Natural killer cell treated with Interleukin-12 subunit alpha and Interleukin-12 subunit beta and Interleukin-15 and Interleukin-18, amount 100 ng/mL, for 72 hours (primary cell): ENCODE data around the gene PHLDB1. TPM values are rescaled to one million over a fixed set of nuclear protein-coding genes. Genes with fewer than 3 reads are reported as not detected.

Experiments used
- ATAC-seq, 2 donors: fragments of 150-1000 bp; cut with Tn5 transposase in 1 of 2; sonication (Bioruptor Pico), chemical (Tn5 transposase) in 1 of 2; 2 replicates each; pipeline ENCODE4 v1.10.0; 2021
- DNase-seq: peaks from one replicate; pipeline ENCODE4 v3.0.0; 2022; ENCODE audit warnings: low spot score
- H3K27ac Mint-ChIP-seq, 2 donors: 1 replicate in 1 of 2; 2 replicates in 1 of 2; pipeline ENCODE4 v1.8.0; 2022; ENCODE audit warnings: mixed read lengths in 2 of 2, mild to moderate bottlenecking in 1 of 2, moderate library complexity in 1 of 2
- H3K27me3 Mint-ChIP-seq, 2 donors: 1 replicate in 1 of 2; 2 replicates in 1 of 2; pipeline ENCODE4 v1.8.0; 2022; ENCODE audit warnings: mixed read lengths in 2 of 2
- H3K36me3 Mint-ChIP-seq: one replicate; pipeline ENCODE4 v1.8.0; 2022; ENCODE audit warnings: mixed read lengths
- H3K4me1 Mint-ChIP-seq, 2 donors: 1 replicate in 1 of 2; 2 replicates in 1 of 2; pipeline ENCODE4 v1.8.0; 2022; ENCODE audit warnings: low read depth in 2 of 2, mixed read lengths in 2 of 2, mild to moderate bottlenecking in 1 of 2
- H3K4me3 Mint-ChIP-seq: one replicate; pipeline ENCODE4 v1.8.0; 2022; ENCODE audit warnings: mixed read lengths
- H3K9me3 Mint-ChIP-seq: 2 replicates; pipeline ENCODE4 v1.8.0; 2022; ENCODE audit warnings: mixed read lengths
- total RNA-seq, 2 donors: library from RNA; stranded (reverse); gene quantifications; one replicate each; pipeline ENCODE4 v1.2.3, GENCODE V29; 2022

The PHLDB1 gene
- total RNA-seq, 2 donors from 2014 or later: 0.98 to 2.6 TPM

DNA sequence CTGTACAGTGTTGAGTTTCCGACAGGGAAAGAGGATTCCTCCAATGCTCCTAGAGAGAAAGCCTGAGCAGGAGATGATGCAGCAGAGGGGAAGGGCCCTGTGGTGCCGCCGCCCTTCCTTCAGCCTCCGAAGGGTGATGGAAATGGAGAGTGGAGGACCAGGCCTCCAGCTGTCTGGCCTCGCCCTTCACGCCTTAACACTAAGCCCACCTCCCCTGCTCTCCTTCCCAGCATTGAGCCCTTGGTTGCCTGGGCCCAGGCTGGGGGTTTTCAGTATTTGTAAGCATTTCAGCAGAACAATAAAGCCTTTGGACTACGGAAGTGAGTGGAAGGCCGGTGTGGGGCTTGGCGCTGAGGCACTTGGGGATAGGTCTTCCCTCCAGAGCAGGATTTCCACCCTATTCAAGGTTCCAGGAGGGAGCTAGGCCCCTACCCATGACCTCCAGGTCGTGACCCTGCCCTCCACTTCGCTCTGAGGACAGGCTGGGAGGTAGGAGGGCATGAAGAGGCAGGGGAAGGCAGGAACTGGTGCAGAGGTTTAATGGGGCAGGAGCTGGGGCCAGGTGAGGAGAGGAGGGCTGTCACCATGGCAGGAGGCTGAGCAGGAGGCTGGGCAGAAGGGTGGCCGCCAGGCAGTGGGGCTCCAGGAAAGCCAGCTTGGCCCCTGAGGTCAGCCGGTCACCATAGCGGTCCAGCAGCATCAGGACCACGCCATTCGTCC is 50.5 kb downstream of the PHLDB1 start:
- H3K9me3 Mint-ChIP-seq: no peaks in the 10 kb centered on the region
- no peaks in the 10 kb centered on the region for H3K27me3 Mint-ChIP-seq
- ATAC-seq (no peak), DNase-seq (peak; percentile 49)
- no peak overlapping the region for H3K4me3 Mint-ChIP-seq
- H3K27ac Mint-ChIP-seq: no peak overlapping the region
- H3K36me3 Mint-ChIP-seq: no peaks in the 10 kb centered on the region
- H3K4me1 Mint-ChIP-seq: peaks cover 0 to 5% of the 10 kb centered on the region in 2 donors

DNA sequence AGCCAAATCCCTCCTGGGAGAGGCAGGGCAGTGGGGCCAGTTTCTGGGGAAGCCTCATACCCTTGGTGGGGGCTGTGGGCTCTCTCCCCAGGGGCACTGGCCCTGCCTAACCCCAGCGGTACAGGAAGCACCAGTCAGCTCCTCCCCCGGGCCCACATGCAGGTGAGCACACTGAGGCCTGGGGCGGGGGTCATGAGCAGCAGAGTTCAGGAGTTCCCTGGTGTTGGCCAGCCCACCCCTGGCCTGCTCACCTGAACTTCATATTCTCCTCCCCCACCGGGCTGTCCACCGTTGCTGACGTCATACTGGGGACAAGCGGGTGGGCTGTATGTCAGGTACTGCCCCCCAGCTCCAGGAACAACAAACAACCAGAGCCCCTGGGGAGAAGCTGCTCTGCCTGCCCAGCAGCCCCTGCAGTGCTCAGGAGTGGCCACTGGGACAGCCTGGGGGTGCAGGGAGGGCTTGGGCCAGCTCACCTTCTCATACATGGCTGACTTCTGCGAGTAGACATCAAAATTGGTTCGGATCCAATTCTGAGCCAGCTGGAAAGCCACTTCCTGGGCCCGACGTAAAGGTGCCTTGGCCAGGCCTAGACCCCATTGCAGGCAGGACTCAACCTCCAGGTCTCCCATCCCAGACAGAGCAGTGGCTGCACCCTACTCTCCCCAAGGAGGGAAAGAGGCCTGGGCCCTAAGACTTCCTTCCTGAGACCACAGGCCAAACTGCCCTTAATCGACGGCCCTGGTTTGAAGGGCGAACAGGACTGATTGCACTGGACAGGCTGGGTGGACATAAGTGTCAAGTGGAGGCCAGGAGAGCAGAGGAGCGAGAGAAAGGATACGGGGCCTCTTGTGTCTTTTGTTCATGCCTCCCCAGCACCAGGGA is 51.3 kb downstream of the PHLDB1 start:
- Mint-ChIP-seq H3K36me3 (no peaks in the 10 kb centered on the region), H3K27me3 (no peaks in the 10 kb centered on the region), H3K4me3 (no peak overlapping the region), H3K4me1 (peaks cover 0 to 4% of the 10 kb centered on the region in 2 donors), H3K9me3 (no peaks in the 10 kb centered on the region), H3K27ac (no peak overlapping the region)
- ATAC-seq: no peak
- no peak for DNase-seq

DNA sequence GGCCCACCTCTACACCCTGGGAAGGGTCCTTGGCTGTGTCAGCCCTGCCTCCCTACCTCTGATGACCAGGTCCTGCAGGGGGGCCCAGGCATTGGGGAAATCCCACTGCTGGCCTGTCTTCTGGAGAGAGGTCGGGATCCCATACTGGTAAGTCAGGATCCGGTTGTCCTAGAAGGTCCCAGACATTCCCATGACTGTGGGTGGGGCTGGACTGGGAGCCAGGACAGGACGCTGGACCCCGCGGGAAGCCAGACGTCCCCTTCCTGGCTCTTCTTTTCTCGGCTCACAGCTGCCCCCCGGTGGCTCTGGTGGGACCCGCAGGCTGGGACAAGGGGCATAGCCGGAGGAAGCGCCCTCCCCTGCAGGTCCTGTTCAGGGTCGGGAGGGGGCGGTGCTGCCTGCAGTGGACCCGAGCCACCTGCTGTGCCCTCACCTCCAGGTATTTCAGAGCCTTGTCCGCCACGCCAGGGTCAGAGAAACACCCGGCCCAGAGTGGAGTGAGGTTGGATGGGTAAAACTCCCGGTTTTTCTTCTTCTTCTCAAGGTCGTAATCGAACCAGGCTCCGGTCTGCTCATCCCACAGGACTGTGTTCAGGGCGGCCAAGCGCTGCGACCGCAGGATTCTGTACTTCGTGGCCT is 52.0 kb downstream of the PHLDB1 start:
- Mint-ChIP-seq H3K9me3 (no peaks in the 10 kb centered on the region), H3K27me3 (no peaks in the 10 kb centered on the region), H3K4me3 (no peak overlapping the region), H3K36me3 (no peaks in the 10 kb centered on the region), H3K4me1 (peaks cover 0 to 4% of the 10 kb centered on the region in 2 donors), H3K27ac (no peak overlapping the region)
- peak; percentile 87 for DNase-seq
- ATAC-seq: peak; percentile 89 to 91

DNA sequence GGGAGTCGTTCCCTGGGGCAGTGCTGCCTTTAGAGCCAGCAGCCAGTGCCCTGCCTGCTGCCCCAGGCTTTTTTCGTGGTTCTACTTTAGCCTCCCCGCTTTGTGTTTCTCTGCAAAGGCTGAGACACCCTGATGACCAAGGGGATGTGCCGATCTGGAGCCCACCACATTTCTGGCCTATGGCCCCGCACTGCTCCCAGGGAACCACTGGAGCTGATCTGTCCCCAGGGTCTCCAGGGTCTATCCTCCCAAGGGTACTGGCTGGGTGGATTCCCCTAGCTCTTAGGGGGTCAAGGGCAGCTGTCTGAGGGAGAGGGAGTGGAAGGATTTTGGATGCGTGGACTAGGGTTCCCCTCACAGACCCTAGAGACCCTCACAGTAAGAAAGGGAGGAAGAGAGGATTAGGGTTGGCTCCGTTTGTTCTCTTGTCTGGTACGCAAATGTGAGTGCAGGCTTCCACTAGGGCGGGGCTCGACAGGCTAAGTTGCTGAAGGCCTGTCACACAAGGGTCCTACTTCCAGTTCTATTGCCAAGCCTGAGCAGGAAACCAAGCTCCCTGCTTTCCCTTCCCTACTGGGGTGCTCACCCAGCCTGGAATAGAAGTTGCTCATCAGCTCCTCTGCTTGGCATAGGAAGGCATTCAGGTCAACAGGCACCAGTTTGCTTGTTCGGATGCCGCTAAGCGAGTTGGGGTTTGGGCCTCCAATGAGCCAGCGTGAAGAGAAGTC is 52.7 kb downstream of the PHLDB1 start:
- ATAC-seq: no peak

DNA sequence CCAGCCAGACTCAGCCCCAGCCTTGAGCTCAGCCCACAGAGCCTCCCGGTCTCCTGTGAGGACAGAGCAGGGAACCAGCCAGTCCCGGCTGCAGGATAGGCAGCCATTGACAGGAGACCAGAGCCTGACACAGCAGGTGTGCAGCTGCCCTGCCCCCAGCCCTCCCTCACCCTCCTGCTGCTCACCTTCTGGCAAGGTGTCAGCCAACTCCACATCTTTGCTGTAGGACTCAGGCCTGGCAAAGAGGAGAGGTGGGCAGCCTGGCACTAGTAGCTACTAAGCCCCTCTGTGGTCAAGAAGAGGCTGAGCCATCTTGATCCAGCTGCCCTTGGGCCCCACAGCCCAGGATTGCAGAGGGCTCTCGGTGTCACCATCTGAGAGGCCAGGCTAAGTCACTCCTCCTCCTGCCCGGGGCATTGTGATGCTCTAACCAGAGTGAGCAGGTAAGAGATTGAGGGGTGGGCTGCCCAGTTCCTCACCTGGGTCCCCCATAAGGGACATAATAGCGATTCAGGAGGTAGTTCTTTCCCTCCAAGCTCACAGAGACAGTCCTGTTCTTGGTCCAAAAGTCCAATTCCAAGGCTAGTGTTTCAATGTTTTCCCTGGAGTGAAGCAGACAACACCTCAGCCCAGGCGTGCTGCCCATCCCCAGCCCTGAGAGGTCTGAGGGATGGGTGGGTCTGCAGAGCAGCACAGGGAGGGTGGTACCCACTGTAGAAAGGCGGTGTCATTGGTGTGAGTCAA is 53.4 kb downstream of the PHLDB1 start:
- Mint-ChIP-seq H3K4me1 (peaks cover 0 to 4% of the 10 kb centered on the region in 2 donors), H3K4me3 (no peak overlapping the region), H3K27me3 (no peaks in the 10 kb centered on the region), H3K36me3 (no peaks in the 10 kb centered on the region), H3K9me3 (no peaks in the 10 kb centered on the region), H3K27ac (no peak overlapping the region)
- ATAC-seq (no peak), DNase-seq (no peak)

More for the DNA sequence above, 52.7 kb downstream of the PHLDB1 start:
- no peaks in the 10 kb centered on the region for H3K9me3 Mint-ChIP-seq
- H3K4me1 Mint-ChIP-seq: peaks cover 0 to 4% of the 10 kb centered on the region in 2 donors
- no peak for DNase-seq
- no peaks in the 10 kb centered on the region for H3K27me3 Mint-ChIP-seq
- H3K27ac Mint-ChIP-seq: no peak overlapping the region
- no peaks in the 10 kb centered on the region for H3K36me3 Mint-ChIP-seq
- H3K4me3 Mint-ChIP-seq: no peak overlapping the region

DNA sequence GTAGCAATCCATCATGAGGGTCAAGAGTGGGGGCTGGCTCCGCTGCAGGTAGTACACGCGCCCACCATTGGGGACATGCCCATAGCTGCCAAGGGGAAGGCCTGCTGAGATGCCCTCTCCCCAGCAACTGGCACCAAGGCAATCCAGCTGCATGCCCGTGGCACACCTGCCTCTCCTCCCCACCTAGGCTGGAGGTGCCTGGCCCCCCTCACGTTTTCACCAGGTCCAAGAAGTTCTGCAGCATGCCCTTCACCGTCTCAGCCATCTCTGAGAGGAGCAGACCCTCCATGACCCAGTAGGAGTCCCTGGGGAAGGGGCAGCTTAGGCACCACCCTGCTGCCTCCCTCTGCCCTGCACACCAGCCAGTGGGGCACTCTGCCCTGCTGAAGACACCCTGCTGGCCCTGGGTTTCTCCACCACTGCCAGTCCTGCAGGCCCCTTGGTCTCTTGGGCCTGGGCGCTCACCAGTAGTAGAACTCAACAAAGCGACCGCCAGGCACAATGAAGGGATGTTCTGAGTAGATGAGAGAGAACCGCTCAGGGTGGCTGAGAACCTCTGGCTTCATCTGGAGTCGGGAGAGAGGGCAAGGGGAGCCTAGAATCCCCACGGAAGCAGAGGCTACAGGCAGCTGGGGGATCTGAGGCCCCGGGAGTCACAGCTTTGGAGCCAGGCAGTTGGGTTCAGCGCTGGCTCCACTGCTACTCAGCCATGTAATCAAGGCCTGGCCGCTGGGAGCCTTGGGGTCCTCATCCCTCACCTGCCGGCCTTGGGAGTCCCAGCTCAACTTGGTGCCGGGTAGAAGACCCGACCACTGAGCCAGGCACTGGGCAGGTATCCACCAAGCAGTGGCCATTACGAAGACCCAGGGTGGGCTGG is 54.2 kb downstream of the PHLDB1 start:
- Mint-ChIP-seq H3K36me3 (no peaks in the 10 kb centered on the region), H3K9me3 (no peaks in the 10 kb centered on the region), H3K4me1 (peaks cover 0 to 4% of the 10 kb centered on the region in 2 donors), H3K27ac (no peak overlapping the region), H3K4me3 (no peak overlapping the region), H3K27me3 (no peaks in the 10 kb centered on the region)
- ATAC-seq (no peak), DNase-seq (no peak)

DNA sequence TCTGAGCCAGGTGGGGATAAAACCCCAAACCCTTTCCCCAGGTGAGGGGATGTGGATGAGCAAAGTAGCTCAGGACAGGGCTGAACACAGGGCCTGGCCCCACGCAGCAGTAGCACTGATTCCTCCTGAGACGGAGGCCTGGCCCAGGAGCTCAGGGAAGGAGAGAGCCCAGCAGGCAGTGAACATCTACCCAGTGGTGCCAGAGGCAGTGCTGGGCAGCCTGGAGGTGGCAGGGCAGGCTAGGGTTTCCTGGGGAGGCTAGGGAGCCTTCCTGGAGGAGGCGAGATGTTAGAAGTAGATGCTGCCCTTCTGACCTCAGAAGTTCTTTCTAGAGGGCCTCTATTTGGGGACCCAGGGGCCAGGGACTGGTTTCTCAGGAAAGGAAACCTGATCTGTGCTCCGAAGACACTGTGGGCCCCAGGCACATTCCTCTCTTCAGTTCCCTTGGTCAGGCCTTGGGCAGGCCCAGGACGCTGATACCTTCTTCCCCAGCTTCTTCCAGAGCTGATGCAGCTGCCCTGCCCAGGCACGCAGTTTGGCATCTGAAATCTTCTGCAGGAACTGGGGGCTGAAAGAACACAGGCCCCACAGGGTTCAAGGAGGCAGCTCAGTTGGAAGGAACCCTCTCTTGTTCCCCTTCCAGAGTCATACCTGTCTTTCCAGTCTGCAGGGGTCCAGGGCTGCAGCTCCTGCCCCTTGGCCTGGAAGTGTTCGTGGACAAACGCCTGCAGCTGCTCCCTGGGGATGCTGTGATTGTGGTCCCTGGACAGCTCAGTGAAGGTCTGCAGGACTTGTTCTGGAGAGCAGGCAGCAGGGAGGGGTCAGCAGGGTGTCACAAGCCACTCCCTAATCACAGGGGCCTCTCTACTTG is 55.2 kb downstream of the PHLDB1 start:
- H3K4me1 Mint-ChIP-seq: peaks cover 0 to 4% of the 10 kb centered on the region in 2 donors

DNA sequence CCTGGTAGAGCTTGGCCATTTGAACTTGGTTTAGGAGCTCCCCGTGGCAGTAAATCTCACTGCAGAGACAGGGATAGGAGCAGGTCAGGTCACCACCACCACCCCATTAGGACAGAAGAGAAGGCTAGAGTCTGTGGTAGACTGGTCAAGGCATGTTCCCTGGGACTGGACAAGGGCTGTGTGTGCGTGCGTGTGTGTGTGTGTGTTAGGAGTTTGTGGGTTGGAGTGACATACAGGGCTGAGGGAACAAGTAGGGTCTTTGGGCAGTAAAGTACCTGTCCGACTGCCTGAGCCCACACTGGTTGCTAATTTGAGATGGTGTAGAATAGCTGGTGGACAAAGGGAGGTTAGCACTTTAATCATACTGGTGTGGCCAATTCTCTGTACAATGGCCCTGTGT is 56.0 kb downstream of the PHLDB1 start:
- DNase-seq (no peak), ATAC-seq (no peak)
- H3K9me3 Mint-ChIP-seq: no peaks in the 10 kb centered on the region
- no peak overlapping the region for H3K4me3 Mint-ChIP-seq
- H3K27me3 Mint-ChIP-seq: no peaks in the 10 kb centered on the region
- H3K36me3 Mint-ChIP-seq: no peaks in the 10 kb centered on the region
- peaks cover 0 to 4% of the 10 kb centered on the region in 2 donors for H3K4me1 Mint-ChIP-seq
- no peak overlapping the region for H3K27ac Mint-ChIP-seq

More for the DNA sequence above, 55.2 kb downstream of the PHLDB1 start:
- Mint-ChIP-seq H3K27me3 (no peaks in the 10 kb centered on the region), H3K36me3 (no peaks in the 10 kb centered on the region), H3K27ac (no peak overlapping the region), H3K4me3 (no peak overlapping the region), H3K9me3 (no peaks in the 10 kb centered on the region)
- ATAC-seq (no peak), DNase-seq (no peak)

DNA sequence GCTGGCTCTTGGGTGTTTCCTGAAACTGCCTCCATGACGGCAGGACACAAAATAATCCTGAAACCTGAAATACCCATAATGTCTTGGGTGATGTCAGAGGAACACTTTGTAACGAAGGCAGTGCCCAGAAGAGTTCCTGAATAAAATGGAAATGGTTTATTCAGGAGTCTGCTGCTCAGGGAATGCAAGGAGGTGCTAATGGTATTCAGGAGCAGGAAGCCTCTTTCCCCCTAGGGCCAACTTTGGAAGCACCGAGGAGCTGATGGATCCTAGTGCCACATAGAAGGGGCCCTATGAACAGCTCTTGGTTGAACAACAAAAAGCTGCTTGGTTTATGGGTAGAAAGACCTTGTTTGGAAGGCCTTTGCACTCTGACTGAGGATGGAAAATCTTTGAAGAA is 56.5 kb downstream of the PHLDB1 start:
- peaks cover 0 to 4% of the 10 kb centered on the region in 2 donors for H3K4me1 Mint-ChIP-seq
- H3K27ac Mint-ChIP-seq: no peak overlapping the region
- no peak overlapping the region for H3K4me3 Mint-ChIP-seq
- H3K9me3 Mint-ChIP-seq: no peaks in the 10 kb centered on the region
- no peak for DNase-seq
- H3K27me3 Mint-ChIP-seq: peaks cover 2% of the 10 kb centered on the region in 2 donors
- no peaks in the 10 kb centered on the region for H3K36me3 Mint-ChIP-seq
- no peak for ATAC-seq

DNA sequence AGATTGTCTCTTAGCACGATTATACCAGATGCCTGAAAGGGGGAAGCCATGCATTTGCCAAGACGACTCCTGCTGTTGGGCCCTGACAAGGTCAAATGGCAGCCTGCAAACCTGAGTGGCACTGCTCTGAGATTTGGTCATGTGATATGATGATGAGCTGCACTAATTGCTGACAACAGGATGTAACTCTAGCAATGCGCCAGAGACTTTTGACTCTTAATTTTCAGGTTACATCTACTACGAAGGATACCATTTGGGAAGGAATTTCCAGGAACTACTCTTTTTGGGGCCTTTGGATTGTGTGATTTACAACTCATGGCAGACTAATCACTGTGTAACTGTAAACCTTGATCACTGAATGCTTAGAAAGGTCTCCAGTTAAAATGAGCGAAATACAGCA is 59.0 kb downstream of the PHLDB1 start:
- Mint-ChIP-seq H3K4me3 (no peak overlapping the region), H3K27ac (no peak overlapping the region), H3K36me3 (no peaks in the 10 kb centered on the region), H3K4me1 (no peaks in the 10 kb centered on the region), H3K27me3 (peaks cover 15 to 22% of the 10 kb centered on the region in 2 donors), H3K9me3 (no peaks in the 10 kb centered on the region)
- DNase-seq (no peak), ATAC-seq (no peak)

DNA sequence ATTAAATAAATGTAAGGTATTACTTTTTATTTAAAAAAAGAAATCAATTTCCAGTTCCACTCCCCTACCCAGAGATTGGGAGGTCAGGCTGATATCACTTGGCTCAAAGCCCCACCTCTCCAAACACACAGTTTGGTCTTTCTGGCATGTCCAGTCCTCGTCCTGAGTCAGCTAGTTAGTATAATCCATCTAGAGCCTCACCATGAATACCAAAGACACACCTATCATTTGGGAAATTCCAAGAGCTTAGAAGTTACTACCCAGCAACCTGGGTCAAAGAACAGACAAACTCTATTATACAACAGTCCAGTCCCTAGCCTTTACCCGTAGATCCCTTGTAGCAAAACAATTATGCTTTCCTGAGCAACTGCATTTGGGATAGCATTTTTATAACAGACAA is 62.6 kb downstream of the PHLDB1 start:
- Mint-ChIP-seq H3K4me3 (no peak overlapping the region), H3K27me3 (peaks cover 17 to 27% of the 10 kb centered on the region in 2 donors), H3K27ac (no peak overlapping the region), H3K9me3 (no peaks in the 10 kb centered on the region), H3K36me3 (no peaks in the 10 kb centered on the region), H3K4me1 (no peaks in the 10 kb centered on the region)
- DNase-seq (no peak), ATAC-seq (no peak)
